Right ventricle myocardium inferior (tissue), 1 donor: ENCODE measurements around the gene FBRS. TPM values are rescaled to one million over a fixed set of nuclear protein-coding genes. Genes with fewer than 3 reads are reported as not detected.
"Not testable (repeated sequence)": the region's sequence is repeated elsewhere in the genome, so short reads cannot be mapped to it uniquely, and the experiment has no call there.

Experiments used
- ATAC-seq: fragments of 200-7000 bp; cut with Tn5 transposase; one replicate; pipeline ENCODE4 v1.9.1; 2020; ENCODE audit warnings: mild to moderate bottlenecking, moderate library complexity
- DNase-seq: peaks from one replicate; pipeline ENCODE4 v3.0.0; 2021; ENCODE audit errors: missing footprints
- intact Hi-C: fragments of 100-400 bp; cut with DNase I; formaldehyde crosslinking; loops from one replicate; pipeline ENCODE4 v1.11.0; 2022
- total RNA-seq: library from RNA; stranded (reverse); fragmentation: NEBNext Ultra II Directional; extraction: Animal tissue kit (Norgen Biotek cat#: 25700); gene quantifications from one replicate; pipeline ENCODE4 v1.2.1, GENCODE V29; 2021
- donor health status: DM: no; HTN: yes; CAD: no; lungs with severe emphysema.

Gene FBRS
- total RNA-seq, 1 donor from 2014 or later, result 31.0 TPM

DNA sequence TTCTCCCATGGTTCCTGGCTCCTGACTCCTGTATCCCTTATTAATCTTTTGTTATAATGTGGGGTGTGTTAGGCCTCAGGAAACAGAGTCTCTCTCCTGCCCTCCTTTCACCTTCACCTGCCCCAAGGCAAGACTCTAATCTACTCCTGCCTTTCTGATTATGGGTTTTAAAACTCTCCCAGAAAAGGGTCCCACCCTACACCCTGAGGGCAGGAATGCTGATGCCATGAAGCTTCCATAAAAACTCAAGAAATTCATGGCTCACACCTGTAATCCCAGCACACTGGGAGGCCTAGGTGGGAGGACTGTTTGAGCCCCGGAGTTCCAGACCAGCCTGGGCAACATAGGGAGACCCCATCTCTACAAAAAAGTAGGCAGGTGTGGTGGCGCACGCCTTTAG lies 22.1 kb downstream of the FBRS start:
- DNase-seq (no peak), ATAC-seq (no peak)
- intact Hi-C loops, result no loop called here

DNA sequence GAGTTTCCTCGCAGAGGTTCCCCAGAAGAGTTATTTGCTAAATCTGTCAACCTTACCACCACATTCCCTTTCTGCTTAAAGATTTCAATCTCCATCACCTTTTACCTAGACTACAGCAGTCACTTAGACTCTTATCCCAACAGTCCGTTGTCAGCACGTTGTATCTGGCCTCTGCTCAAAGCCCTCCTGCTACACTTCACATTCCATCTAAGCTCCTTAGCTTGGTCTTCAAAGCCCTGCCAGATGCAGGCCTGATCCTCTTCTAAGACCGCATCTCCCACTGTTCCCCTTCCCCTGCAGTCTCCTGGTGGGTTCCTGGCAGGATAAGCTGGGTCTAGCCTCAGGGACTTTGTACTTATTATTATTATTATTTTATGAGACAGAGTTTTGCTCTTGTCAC lies 30.5 kb downstream of the FBRS start:
- DNase-seq (no peak), ATAC-seq (no peak)
- intact Hi-C loops, result no loop called here

DNA sequence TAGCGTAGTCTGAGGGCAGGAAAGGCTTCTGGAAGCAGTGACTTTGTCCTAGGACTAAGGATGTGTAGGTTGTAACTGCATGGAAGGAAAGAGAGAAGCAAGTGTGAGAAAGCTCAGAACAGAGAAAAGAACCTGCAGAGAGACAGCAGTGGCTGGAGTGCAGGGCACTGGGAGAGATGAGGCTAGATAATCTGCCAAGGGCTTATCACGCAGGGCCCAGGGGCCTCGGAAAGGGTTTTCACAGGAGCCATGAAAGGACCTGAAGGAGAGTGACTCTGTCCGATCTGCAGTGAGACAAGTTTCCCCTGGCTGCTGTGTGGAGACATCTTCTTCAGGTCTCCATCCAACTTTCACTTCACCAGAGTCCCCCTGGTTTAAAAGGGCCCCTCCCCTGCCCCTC lies 33.7 kb downstream of the FBRS start:
- intact Hi-C loops, result loop anchor here (5.0 kb wide), 1 partner anchor 105 kb away; the partner anchor contains the start of gene ZNF785

DNA sequence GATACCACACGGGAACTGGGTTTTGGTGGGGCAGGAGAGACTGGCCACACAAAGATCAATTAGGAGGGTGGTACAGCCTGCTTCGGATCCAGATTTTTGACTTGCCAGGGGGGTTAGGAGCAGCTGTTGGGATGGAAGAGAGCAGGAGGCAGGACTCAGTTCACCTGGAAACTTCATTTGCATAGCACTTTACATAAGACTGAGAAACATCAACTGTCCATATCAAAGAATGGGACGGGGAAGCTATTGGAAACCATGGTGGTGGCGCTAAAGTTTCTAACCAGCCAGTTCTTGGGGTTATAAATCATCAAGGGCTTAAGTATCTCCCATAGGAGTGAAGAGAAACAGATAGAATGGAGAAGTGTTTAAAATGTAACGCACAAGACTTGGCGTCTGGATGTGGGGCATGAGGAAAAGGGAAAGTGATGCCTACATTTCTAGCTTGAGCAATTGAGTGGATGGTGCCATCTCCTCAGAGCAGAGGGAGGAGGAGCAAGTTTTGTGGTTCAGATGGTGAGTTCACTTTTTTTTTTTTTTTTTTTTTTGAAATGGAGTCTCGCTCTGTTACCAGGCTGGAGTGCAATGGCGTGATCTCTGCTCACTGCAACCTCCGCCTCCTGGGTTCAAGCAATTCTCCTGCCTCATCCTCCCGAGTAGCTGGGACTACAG lies 34.3 kb downstream of the FBRS start:
- DNase-seq (no peak), ATAC-seq (no peak)
- intact Hi-C loops, result loop anchor here (5.0 kb wide), 1 partner anchor 105 kb away; the partner anchor contains the start of gene ZNF785

More for the DNA sequence above, 33.7 kb downstream of the FBRS start:
- ATAC-seq (no peak), DNase-seq (no peak)

DNA sequence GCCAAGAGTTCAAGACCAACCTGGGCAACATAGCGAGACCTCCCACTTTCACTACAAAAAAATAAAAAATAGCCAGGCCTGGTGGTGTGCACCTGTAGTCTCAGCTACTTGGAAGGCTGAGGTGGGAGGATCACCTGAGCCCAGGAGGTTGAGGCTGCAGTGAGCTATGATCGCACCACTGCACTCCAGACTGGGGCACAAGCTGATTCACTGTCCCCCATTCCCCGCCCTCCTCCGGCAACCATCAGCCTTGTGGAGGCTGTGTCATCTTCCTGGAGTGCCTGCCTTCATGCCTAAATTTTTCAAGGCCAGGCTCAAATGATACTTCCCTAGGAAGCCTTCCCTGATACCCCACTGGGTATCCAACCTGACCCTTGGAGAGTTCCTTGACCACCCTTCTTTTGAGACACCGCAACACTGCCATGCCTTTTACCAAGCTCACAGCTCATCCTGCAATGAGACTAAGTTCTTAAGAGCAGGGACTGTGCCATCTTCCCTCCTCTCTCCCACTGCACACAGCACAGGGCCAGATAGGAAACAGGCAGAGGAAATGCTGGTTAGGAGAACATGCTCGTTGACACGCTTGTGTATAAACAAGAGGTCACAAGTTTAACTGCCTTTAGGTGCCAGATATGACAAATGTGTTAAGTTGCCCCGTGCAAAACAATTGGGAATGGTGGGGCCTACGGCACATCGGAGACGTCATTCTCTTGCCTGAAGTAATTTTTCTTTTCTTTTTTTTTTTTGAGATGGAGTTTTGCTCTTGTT lies 36.9 kb downstream of the FBRS start:
- intact Hi-C loops, result loop anchor here (5.0 kb wide), 2 partner anchors 33 to 108 kb away; partner anchors contain the start of gene ZNF785
- DNase-seq, result no peak
- no peak for ATAC-seq

DNA sequence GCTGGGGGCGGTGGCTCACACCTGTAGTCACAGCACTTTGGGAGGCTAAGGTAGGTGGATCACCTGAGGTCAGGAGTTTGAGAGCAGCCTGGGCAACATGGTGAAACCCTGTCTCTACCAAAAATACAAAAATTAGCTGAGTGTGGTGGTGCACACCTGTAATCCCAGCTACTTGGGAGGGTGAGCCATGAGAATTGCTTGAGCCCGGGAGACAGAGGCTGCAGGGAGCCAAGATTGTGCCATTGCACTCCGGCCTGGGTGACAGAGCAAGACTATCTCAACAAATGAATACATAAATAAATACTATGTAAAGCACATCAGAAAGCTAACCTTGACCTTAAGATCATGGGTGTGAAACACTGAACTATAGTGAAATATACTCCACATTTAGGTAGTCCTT lies 38.4 kb downstream of the FBRS start:
- ATAC-seq, DNase-seq: not testable (repeated sequence)
- intact Hi-C loops, result loop anchor here (5.0 kb wide), 1 partner anchor 34 kb away; no protein-coding TSS in a partner anchor

DNA sequence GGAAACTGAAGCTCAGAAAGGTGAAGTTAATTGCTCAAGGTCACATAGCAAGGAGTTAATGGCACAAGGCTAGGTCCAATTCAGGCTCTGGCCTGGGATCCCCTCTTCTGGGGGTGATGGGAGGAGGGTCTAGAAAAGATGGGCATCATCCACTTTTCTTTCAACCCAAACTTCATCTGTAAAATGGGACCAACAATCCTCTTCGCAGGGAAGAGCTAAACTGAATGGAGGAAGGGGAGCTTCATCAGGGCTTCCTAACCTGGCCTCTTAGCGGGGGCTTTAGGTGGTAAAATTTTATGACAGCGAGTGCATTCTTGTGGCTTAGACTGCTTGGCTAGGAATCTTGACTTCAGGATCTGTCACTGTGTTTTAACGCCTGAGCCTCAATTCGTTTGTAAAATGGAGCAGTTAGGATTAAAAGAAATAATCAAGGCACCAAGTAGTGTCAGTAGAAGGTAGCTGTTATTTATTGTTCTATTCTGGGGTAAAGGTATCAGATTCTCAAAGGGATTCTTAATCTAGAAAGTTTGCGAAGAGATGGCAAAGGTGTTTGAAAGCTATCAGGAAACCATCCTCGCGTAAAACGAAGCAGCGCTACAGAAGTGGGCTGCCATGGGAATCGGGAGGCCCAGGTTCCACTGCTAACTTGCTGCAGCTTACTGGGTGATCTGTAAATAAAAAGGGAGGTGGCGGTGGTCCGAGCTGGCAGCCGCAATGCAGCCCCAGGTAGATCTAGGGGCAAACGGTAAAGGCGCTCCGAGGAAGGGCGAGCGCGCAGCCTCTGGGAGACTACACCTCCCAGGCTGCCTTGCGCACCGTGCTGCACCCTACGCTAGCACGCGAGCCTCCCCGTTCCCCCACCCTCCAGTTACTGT lies 39.3 kb downstream of the FBRS start:
- ATAC-seq, result peak; percentile 95
- peak; percentile 100 for DNase-seq
- intact Hi-C loops, result loop anchor here (1.0 to 5.0 kb wide), 3 partner anchors 35 to 225 kb away; no protein-coding TSS in a partner anchor

DNA sequence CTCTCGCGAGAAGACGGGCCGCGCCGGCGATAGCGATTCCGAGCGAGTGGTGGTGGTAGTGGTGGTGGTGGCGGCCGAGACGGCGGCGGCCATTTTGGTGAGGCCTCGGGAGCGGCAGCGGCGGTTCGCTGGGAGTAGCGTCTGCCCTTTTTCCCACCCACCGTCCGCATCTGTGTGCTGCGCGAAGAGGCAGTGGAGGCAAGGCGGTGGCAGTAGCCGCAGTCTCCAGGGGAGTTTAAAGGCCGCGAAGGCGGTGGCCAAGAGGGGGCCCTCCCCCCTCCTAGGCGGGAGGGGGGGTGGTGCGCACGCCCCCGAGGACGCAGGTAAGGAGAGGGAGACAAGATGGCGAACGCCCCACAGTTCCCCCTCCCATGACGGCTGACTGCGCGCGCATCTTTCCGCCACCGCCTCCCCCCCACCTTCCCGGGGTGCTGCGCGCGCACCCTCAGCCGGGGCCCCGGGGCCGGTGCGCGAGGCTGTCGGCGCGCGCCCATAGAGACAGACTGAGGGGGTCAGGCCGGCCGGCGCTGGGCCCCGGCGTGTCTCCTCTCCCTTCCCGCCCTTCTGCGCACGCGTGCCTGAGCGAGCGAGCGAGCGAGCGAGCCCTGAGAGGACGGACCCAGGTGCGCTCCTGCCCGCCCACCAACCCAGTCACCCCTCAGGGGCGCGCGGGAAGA lies 40.0 kb downstream of the FBRS start:
- DNase-seq, result peak; percentile 96

DNA sequence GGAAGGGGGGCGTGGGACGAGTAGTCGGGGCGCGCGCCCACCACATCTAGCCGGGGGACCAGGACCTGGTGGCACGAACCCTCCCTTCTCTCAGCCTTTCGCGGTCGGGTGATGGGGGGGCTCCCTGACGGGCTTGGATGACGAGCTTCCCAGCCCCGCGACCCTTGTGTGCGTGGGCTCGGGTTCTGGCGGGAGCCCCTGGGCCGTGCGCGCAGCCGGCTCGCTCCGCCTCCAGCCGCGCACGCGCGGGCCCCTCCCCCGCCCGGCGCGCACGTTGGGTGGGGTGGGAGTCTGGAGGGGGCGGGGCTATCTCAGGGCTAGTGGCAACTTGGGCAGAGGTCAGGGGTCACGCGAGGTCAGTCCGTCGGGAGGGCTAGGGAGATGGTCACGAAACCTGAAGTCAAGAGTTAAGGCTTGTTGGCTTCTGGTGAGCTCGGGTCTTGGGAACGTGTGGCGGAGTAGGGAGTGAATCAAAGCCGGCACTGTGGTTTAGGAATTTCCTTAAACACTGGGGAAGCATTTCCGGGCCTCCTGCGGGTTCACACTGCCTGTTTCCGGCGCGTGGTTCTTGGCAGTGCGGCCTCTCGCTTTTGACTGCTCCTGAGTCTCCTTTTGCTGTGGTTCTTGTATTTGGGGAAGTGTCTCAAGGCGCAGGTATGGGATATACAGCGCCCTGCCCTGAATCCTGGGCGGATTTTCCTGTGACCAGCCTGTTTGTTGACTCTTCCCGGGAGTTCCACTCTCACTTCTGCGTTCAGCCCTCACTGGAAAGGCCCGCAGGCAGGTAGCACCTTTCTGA lies 40.8 kb downstream of the FBRS start, which contains the start of gene SRCAP:
Gene SRCAP (plus strand): TSS at position 356 of the 799 bp plus-strand sequence. CDS start 1,654 bp downstream, outside the sequence.
- intact Hi-C loops, result loop anchor here (1.0 to 5.0 kb wide), 3 partner anchors 37 to 223 kb away; no protein-coding TSS in a partner anchor
- ATAC-seq (peak; percentile 80), DNase-seq (peak; percentile 92)

More for the DNA sequence above, 40.0 kb downstream of the FBRS start:
- ATAC-seq, result peak; percentile 91
- intact Hi-C loops, result loop anchor here (1.0 to 5.0 kb wide), 3 partner anchors 36 to 224 kb away; no protein-coding TSS in a partner anchor

DNA sequence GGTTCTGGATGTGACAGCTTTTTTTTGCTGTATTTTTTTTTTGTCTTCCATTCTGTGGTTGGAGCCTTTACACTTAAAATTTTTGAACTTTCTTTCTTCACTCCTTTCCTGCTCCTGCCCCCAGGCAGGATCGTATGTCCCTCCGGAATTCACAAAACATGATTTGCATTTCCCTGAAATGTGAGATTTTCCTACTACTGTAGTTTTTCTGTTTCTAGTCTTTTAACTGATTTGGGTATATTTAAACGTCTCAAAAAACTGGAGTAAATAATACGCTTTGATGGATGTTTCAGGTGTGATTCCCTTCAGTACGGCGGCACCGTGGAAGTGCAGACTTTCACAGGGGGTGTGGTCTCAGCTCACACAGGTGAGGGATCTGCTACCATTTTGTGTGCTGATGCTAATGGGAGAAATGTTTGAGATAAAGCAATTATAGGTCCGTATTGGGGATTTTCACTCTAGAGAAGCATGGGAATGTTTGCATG lies 41.4 kb downstream of the FBRS start:
- DNase-seq, result no peak
- no peak for ATAC-seq
- intact Hi-C loops, result loop anchor here (2.0 to 5.0 kb wide), 2 partner anchors 37 to 65 kb away; no protein-coding TSS in a partner anchor

DNA sequence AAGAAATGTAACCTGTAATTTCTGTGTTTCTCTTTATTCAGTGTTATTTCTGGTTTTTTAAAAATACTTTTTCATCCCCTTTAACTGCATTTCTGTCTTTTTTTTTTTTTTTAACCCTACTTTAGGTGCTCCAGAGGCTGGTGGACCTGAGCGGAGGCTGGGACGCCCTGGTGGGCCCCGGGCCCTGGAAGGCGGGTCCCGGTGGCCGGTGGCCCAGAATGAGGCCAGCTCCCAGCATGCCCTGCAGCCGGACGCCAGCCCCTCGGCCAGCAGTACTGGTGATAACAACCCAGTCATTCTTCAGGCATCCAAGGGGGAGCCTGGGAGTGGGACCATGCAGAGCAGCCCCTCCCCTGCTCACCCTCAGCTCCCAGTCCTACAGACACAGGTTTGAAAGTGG lies 42.3 kb downstream of the FBRS start:
- DNase-seq (no peak), ATAC-seq (no peak)
- intact Hi-C loops, result no loop called here

DNA sequence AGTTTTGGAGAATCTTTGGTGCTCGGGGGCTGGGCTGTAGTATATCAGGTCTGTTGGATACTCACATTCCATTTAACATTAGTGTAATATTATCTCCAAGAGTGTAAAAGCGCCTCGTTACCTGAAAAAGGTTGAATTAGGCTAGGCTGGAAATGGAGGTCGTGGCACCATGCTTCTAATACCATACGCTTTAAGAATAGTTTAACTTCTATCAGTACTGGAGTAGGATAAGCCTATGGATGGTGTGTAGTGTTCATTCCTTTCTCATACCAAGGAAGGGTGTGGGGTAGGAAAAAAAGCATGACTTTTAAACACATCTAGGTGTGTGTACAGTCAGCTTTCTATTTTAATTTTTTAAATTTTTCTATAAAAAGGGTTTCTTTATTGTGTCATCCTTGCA lies 42.7 kb downstream of the FBRS start:
- intact Hi-C loops, result no loop called here
- no peak for DNase-seq

DNA sequence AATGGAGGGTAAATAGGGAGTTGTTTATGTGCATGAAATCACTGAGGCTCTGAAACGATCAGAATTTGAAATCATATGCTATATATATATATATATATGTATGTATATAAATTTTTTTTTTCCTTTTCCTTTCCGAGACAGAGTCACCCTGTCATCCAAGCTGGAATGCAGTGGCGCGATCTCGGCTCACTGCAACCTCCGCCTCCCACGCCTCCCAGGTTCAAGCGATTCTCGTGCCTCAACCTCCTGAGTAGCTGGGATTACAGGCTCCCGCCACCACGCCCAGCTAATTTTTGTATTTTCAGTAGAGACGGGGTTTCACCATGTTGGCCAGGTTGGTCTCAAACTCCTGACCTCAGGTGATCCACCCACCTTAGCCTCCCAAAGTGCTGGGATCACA lies 44.8 kb downstream of the FBRS start:
- ATAC-seq, intact Hi-C loops, DNase-seq: not testable (repeated sequence)

More for the DNA sequence above, 42.7 kb downstream of the FBRS start:
- no peak for ATAC-seq

DNA sequence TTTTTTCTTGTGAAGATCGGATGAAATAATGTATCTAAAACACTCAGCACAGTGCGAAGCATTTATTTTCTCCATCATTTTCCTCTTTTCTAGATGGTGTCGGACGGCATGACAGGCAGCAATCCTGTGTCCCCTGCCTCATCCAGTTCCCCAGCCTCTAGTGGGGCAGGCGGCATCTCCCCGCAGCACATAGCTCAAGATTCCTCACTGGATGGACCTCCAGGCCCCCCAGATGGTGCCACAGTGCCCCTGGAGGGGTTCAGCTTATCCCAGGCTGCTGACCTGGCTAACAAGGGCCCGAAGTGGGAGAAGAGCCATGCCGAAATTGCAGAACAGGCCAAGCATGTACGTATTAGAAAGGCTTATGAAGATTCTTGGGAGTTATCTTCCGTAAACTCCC lies 45.7 kb downstream of the FBRS start:
- no peak for DNase-seq
- intact Hi-C loops, result no loop called here
- ATAC-seq, result no peak

DNA sequence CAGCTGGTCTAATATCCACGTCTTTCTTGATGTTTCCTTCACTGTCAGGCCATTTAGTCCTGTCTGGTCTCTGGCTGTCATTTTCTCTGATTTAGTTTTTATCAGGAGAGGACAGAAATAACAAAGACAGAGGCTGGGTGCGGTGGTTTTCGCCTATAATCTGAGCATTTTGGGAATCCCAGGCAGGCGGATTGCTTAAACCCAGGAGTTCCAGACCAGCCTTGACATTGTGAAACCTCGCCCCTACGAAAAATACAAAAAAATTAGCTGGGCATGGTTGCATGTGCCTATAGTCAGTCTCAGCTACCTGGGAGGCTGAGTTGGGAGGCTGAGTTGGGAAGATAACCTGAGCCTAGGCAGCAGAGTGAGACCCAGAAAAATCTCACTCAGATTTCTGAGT lies 47.8 kb downstream of the FBRS start:
- ATAC-seq (no peak), DNase-seq (no peak)
- intact Hi-C loops, result no loop called here

DNA sequence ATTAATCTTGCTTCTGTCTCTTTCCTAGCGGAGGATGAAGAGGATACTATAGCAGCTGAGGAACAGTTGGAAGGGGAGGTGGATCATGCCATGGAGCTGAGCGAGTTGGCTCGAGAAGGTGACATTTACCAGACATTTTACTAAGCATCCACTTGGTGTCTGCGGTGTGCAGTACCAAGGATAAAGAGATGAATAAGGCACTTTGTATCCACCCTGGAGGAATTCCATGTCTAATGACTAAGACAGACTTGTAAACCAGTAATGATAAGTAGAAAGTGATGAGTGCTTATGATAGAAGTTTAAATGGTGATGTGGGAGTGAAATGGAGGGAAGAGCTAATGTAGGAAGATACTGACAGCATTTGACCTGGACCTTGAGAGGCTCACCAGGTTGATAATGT lies 52.7 kb downstream of the FBRS start:
- DNase-seq, result no peak
- ATAC-seq, result no peak
- intact Hi-C loops, result no loop called here

DNA sequence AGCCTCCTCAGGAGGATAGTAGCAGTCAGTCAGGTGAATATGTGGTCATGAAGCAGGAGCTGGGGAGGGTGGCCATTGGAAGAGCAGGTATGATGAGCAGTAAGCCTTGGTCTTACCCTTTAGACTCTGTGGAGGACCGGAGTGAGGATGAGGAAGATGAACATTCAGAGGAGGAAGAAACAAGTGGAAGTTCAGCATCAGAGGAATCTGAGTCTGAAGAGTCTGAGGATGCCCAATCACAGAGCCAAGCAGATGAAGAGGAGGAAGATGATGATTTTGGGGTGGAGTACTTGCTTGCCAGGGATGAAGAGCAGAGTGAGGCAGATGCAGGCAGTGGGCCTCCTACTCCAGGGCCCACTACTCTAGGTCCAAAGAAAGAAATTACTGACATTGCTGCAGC lies 53.5 kb downstream of the FBRS start:
- intact Hi-C loops, result no loop called here
- ATAC-seq, result no peak
- DNase-seq, result no peak
